ENCODE results near the gene TMEM18. TPM values are rescaled to one million over a fixed set of nuclear protein-coding genes. Genes with fewer than 3 reads are reported as not detected.
A peak's percentile ranks its signal among the peaks of the same experiment; 100 is the strongest.

TMEM18 gene
- total RNA-seq, 4 donors from 2014 or later: 10.8 to 49.7 (median 34.3) TPM

DNA sequence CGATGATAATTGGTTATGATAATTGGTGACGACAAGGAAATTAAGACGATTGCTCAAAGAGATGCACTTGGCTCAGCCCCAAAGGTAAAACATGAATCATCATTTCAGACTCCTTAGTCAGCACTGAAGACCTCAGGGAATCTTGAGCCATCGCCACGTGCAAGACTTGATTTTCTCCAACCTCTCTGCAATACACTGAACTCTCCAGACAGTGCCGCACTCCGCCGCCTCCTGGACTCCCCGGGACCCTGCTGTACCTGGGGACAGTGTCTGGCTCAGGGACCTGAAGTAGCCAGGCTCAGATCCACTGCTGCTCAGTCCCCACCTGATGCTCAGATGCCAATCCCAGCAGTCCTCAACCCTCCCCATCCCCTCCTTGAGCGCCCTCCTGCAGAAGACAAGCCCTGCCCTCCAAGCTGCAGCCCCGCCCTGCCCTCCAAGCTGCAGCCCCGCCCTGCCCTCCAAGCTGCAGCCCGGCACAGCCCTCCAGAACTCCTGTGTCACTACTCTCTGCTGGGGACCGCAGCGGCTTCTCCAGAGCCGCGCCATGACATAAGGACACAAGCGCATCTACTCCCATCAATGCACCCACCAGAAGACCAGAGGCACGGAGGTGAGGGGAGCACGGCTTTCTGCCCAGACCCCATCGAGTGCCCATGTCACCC is 1.1 kb downstream of the TMEM18 start:
- intact Hi-C loops (cut with DNase I; ENCODE audit: low total_unique reads): no loop called here
- Histone ChIP-seq H3K4me3 (peak overlapping the region; percentile 45 to 50), H3K36me3 (no peaks in the 10 kb centered on the region), H3K9me3 (no peaks in the 10 kb centered on the region), H3K27me3 (no peaks in the 10 kb centered on the region), H3K27ac (peak overlapping the region; percentile 50 to 70), H3K4me1 (peaks cover 0 to 8% of the 10 kb centered on the region in 2 donors)
- peak; percentile 73 to 76 for DNase-seq
- peak in 1 of 2 donors; percentile 15 for TF ChIP-seq POLR2A (IDR thresholded peaks at IDR 0.05)
- TF ChIP-seq, protein P1, sequence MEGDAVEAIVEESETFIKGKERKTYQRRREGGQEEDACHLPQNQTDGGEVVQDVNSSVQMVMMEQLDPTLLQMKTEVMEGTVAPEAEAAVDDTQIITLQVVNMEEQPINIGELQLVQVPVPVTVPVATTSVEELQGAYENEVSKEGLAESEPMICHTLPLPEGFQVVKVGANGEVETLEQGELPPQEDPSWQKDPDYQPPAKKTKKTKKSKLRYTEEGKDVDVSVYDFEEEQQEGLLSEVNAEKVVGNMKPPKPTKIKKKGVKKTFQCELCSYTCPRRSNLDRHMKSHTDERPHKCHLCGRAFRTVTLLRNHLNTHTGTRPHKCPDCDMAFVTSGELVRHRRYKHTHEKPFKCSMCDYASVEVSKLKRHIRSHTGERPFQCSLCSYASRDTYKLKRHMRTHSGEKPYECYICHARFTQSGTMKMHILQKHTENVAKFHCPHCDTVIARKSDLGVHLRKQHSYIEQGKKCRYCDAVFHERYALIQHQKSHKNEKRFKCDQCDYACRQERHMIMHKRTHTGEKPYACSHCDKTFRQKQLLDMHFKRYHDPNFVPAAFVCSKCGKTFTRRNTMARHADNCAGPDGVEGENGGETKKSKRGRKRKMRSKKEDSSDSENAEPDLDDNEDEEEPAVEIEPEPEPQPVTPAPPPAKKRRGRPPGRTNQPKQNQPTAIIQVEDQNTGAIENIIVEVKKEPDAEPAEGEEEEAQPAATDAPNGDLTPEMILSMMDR (IDR thresholded peaks at IDR 0.05): peak; percentile 14 to 56 (median 25)

- no peak overlapping the region for H3K4me3 ChIP-seq
- peak overlapping the region; percentile 50 to 70 for H3K27ac ChIP-seq
- TF ChIP-seq POLR2A (IDR thresholded peaks at IDR 0.05): no peak
- TF ChIP-seq, protein P1 (IDR thresholded peaks at IDR 0.05): no peak
- H3K27me3 ChIP-seq: no peaks in the 10 kb centered on the region
- peaks cover 0 to 8% of the 10 kb centered on the region in 2 donors for H3K4me1 ChIP-seq
- H3K9me3 ChIP-seq: no peaks in the 10 kb centered on the region
- H3K36me3 ChIP-seq: no peaks in the 10 kb centered on the region
- DNase-seq: peak in 1 of 2 donors; percentile 37
- intact Hi-C loops (cut with DNase I; ENCODE audit: low total_unique reads): no loop called here
Measured at GRCh38 chr2:675460-675859, 1.7 kb downstream of the TMEM18 start.

GRCh38 chr2:675051-675450 is 2.2 kb downstream of the TMEM18 start:
- intact Hi-C loops (cut with DNase I; ENCODE audit: low total_unique reads): no loop called here
- Histone ChIP-seq H3K4me3 (no peak overlapping the region), H3K27ac (peak overlapping the region; percentile 50 to 70), H3K36me3 (no peaks in the 10 kb centered on the region), H3K4me1 (peaks cover 0 to 8% of the 10 kb centered on the region in 2 donors), H3K27me3 (no peaks in the 10 kb centered on the region), H3K9me3 (no peaks in the 10 kb centered on the region)
- DNase-seq: no peak
- TF ChIP-seq POLR2A (IDR thresholded peaks at IDR 0.05): no peak

GRCh38 chr2:674321-674985 is 2.8 kb downstream of the TMEM18 start:
- H3K9me3 ChIP-seq: no peaks in the 10 kb centered on the region
- no peak overlapping the region for H3K4me3 ChIP-seq
- DNase-seq: no peak
- no peaks in the 10 kb centered on the region for H3K27me3 ChIP-seq
- H3K36me3 ChIP-seq: no peaks in the 10 kb centered on the region
- no peak overlapping the region for H3K27ac ChIP-seq
- intact Hi-C loops (cut with DNase I; ENCODE audit: low total_unique reads): no loop called here
- TF ChIP-seq POLR2A (IDR thresholded peaks at IDR 0.05): no peak
- TF ChIP-seq, protein P1 (IDR thresholded peaks at IDR 0.05): no peak
- peaks cover 0 to 8% of the 10 kb centered on the region in 2 donors for H3K4me1 ChIP-seq

DNA sequence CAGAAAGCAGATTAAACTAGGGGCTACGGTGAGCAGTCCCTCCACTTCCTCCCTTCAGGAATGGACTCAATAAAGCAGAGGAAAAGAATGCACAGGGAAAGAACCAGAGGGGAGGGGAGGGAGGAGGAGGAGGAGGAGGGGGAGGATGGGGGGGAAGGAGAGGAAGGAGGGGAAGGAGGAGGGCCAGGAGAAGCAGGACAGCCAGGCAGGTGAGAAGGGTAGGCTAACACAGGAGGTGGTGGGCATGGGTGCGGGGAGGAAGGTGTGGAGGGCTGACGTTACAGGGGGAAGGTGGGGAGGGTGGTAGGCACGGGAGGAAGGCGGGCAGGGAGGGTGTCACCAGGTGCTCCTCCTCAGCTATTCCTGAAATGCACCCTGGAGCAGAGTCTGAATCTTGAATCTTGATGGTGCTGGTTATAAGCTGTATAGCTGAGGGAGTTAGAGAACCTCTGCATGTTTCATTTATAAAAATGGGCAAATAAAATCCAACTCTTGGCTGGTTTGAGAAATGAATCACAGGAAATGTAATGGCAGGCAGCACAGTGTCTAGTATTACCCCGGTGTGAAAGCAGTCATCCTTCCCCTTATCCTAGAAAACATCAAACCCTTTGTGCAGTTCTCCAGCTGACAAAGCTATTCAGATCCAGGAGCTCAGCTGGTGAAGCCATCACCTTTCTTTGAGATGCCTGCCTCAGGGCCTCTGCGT is 3.4 kb downstream of the TMEM18 start:
- Histone ChIP-seq H3K4me1 (peaks cover 0 to 8% of the 10 kb centered on the region in 2 donors), H3K27ac (no peak overlapping the region), H3K27me3 (no peaks in the 10 kb centered on the region), H3K9me3 (no peaks in the 10 kb centered on the region), H3K4me3 (no peak overlapping the region), H3K36me3 (no peaks in the 10 kb centered on the region)
- intact Hi-C loops (cut with DNase I; ENCODE audit: low total_unique reads): no loop called here
- DNase-seq: no peak
- TF ChIP-seq, protein P1 (IDR thresholded peaks at IDR 0.05): no peak
- no peak for TF ChIP-seq POLR2A (IDR thresholded peaks at IDR 0.05)
